GM18519 (cell line): ENCODE results near the gene BBLN.
"Not testable (repeated sequence)": the region's sequence is repeated elsewhere in the genome, so short reads cannot be mapped to it uniquely, and the experiment has no call there.

Source experiments
- ATAC-seq: cut with Tn5 transposase; IDR thresholded peaks from one replicate; pipeline ENCODE4 v1.9.1; 2021; ENCODE audit warnings: mild to moderate bottlenecking, moderate library complexity; ENCODE audit not compliant: unreplicated experiment, low FRiP score

Gene BBLN

GRCh38 chr9:128124451-128124850, 35.6 kb upstream of the BBLN start:
- ATAC-seq, result no peak

GRCh38 chr9:128124873-128125579, 35.0 kb upstream of the BBLN start:
- ATAC-seq, result no peak

GRCh38 chr9:128125580-128126354, 34.3 kb upstream of the BBLN start:
- ATAC-seq, result no peak

- peak; percentile 35 for ATAC-seq
Measured at GRCh38 chr9:128127568-128127989, 32.5 kb upstream of the BBLN start, which contains the start of gene PTGES2. TSS of gene PTGES2 (minus strand) at chr9:128127729. CDS start at chr9:128127717, 12 bp downstream.

- ATAC-seq, result peak; percentile 39
Measured at GRCh38 chr9:128127990-128128835, 31.9 kb upstream of the BBLN start.

- ATAC-seq, result no peak
Measured at GRCh38 chr9:128128836-128129590, 31.1 kb upstream of the BBLN start.

- ATAC-seq, result not testable (repeated sequence)
Measured at GRCh38 chr9:128129976-128130590, 30.0 kb upstream of the BBLN start.

GRCh38 chr9:128130651-128131050, 29.4 kb upstream of the BBLN start:
- not testable (repeated sequence) for ATAC-seq

- ATAC-seq, result not testable (repeated sequence)
Measured at GRCh38 chr9:128131346-128131745, 28.7 kb upstream of the BBLN start.

GRCh38 chr9:128132139-128132538, 27.9 kb upstream of the BBLN start:
- not testable (repeated sequence) for ATAC-seq

- not testable (repeated sequence) for ATAC-seq
Measured at GRCh38 chr9:128135561-128135960, 24.5 kb upstream of the BBLN start.

GRCh38 chr9:128136816-128137793, 23.0 kb upstream of the BBLN start:
- ATAC-seq, result no peak

GRCh38 chr9:128138001-128138400, 22.1 kb upstream of the BBLN start:
- no peak for ATAC-seq

- no peak for ATAC-seq
Measured at GRCh38 chr9:128139621-128140020, 20.4 kb upstream of the BBLN start.

- no peak for ATAC-seq
Measured at GRCh38 chr9:128141604-128142003, 18.5 kb upstream of the BBLN start.

- no peak for ATAC-seq
Measured at GRCh38 chr9:128142061-128142460, 18.0 kb upstream of the BBLN start.

- ATAC-seq, result no peak
Measured at GRCh38 chr9:128142596-128142995, 17.5 kb upstream of the BBLN start.

GRCh38 chr9:128143525-128144238, 16.4 kb upstream of the BBLN start:
- no peak for ATAC-seq
